DND-41 (cell line): ENCODE measurements around the gene TMEM161B.

ENCODE experiments used
- CTCF ChIP-seq: IDR thresholded peaks from 2 replicates; pipeline ENCODE4 v1.5.1; 2012; ENCODE audit warnings: borderline replicate concordance, low read length, moderate library complexity, mild to moderate bottlenecking; ENCODE audit not compliant: poor library complexity, severe bottlenecking; ENCODE audit errors: extremely low read depth
- EZH2 ChIP-seq: IDR thresholded peaks from 3 replicates; pipeline ENCODE4 v1.6.1; 2012; ENCODE audit warnings: borderline replicate concordance, low read depth, mild to moderate bottlenecking, moderate library complexity, low read length, inconsistent platforms; ENCODE audit not compliant: severe bottlenecking

GRCh38 chr5:88235346-88235745 lies 33.3 kb downstream of the TMEM161B start:
- no peak for TF ChIP-seq CTCF
- TF ChIP-seq EZH2: no peak
